Endometrial microvascular endothelial cells (primary cell): Measurements from ENCODE around the gene ADAMTS3. TPM values are rescaled to one million over a fixed set of nuclear protein-coding genes. Genes with fewer than 3 reads are reported as not detected.

Experiments
- in situ Hi-C: cut with HindIII; loops from 2 replicates; pipeline ENCODE4 v1.10.0; 2017; ENCODE audit warnings: low sequenced_read_pairs, low pct_unique_long_range_greater_than_20kb; ENCODE audit errors: inconsistent ontology term
- total RNA-seq: library from RNA; depleted of rRNA; stranded (reverse); fragments of >200 nt; gene quantifications from one replicate; pipeline ENCODE4 v1.2.3, GENCODE V29; 2015; ENCODE audit errors: inconsistent ontology term

The ADAMTS3 gene
- total RNA-seq, 1 donor from 2014 or later: 0.19 TPM

DNA sequence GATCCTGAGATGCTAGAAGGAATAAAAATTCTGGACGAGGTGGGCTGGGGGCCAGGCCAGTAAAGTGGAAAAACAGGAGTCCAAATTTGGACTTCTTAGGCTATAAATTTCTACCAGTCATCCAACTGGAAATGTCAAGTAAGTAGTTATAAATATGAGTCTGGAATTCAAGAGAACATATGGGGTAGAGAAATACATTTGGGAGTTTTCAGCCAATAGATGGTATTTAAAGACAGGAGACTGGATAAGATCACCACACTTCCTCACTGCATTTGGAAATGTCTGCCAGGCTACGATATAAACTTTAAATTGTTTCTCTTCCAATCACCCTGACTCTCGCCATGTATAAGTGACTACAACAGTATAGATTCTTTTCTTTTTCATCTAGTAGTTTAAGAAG is 294.8 kb downstream of the ADAMTS3 start:
- in situ Hi-C loops: no loop called here

DNA sequence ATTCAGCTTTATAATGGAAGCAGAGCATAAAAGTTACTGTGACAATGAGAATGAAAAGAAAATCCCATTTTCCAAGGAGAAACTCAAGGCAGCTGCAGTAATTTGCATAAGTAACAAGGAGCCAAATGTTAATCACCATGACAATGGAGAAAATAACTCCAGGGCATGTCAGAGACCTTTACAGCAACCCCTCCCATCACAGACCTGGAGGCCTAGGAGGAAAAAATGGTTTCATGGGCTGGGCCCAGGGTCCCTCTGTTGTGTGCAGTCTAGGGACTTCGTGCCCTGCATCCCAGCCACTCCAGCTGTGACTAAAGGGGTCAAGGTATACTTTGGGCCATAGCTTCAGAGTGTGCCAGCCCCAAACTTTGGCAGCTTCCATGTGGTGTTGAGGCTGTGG is 313.8 kb downstream of the ADAMTS3 start:
- in situ Hi-C loops: no loop called here

GRCh38 chr4:72243641-72244040 is 325.4 kb downstream of the ADAMTS3 start:
- in situ Hi-C loops: no loop called here

DNA sequence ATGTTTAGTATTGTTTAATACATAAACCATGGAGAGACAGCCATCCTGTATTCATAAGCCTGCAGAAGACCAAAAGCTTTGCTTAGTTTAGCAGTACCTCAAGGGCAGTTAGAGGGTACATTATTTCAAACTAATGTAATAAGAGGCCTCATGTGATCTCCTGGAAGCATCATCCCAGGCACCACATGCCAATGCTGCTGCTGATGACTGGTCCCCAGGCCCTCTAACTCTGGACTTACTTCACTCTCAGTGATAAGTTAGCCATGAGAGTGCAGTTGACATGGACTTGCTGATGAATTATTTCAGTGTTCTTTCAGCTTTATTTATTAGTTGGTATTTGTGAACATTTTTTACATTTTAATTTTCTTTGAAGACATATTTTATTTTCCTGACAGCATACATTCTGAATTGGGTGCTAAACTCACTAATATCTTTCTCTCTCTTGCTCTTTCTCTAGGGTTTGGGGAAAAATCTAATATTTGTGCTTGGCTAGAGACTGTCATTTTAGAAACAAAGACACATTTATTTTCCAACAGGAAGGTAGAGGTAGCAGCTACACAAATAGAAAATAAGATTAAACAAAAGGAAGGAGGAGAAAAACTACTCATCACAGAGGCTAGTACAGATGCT is 329.4 kb downstream of the ADAMTS3 start:
- in situ Hi-C loops: no loop called here
